ENCODE results near the gene SARNP.

SARNP gene

GRCh38 chr12:55712700-55713415 lies 104.7 kb downstream of the SARNP start:
- TF ChIP-seq REST (IDR thresholded peaks at IDR 0.05; ENCODE audit: low read depth) (no peak), EGR1 (IDR thresholded peaks at IDR 0.05) (no peak), TEAD4 (IDR thresholded peaks at IDR 0.05) (no peak), EP300 (IDR thresholded peaks at IDR 0.05; ENCODE audit: borderline replicate concordance) (no peak), TCF12 (IDR thresholded peaks at IDR 0.05; ENCODE audit: low read depth) (no peak), TAF1 (IDR thresholded peaks at IDR 0.05; ENCODE audit: low read depth) (no peak), RAD21 (IDR thresholded peaks at IDR 0.05; ENCODE audit: low read depth) (no peak), CREB1 (IDR thresholded peaks at IDR 0.05; ENCODE audit: low read depth) (no peak), ZBTB7A (IDR thresholded peaks at IDR 0.05; ENCODE audit: low read depth) (no peak), NFIC (IDR thresholded peaks at IDR 0.05) (no peak), FOXM1 (IDR thresholded peaks at IDR 0.05; ENCODE audit: borderline replicate concordance, low read depth) (no peak), CEBPB (IDR thresholded peaks at IDR 0.05) (no peak), YY1 (IDR thresholded peaks at IDR 0.05; ENCODE audit: low read depth) (no peak)
- TF ChIP-seq, protein P1, sequence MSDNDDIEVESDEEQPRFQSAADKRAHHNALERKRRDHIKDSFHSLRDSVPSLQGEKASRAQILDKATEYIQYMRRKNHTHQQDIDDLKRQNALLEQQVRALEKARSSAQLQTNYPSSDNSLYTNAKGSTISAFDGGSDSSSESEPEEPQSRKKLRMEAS (IDR thresholded peaks at IDR 0.05): no peak
- TF ChIP-seq, protein P2, sequence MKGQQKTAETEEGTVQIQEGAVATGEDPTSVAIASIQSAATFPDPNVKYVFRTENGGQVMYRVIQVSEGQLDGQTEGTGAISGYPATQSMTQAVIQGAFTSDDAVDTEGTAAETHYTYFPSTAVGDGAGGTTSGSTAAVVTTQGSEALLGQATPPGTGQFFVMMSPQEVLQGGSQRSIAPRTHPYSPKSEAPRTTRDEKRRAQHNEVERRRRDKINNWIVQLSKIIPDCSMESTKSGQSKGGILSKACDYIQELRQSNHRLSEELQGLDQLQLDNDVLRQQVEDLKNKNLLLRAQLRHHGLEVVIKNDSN (IDR thresholded peaks at IDR 0.05): no peak

- TF ChIP-seq EP300 (IDR thresholded peaks at IDR 0.05; ENCODE audit: borderline replicate concordance) (no peak), TEAD4 (IDR thresholded peaks at IDR 0.05) (no peak), NFIC (IDR thresholded peaks at IDR 0.05) (no peak), FOXM1 (IDR thresholded peaks at IDR 0.05; ENCODE audit: borderline replicate concordance, low read depth) (no peak), CREB1 (IDR thresholded peaks at IDR 0.05; ENCODE audit: low read depth) (no peak), ZBTB7A (IDR thresholded peaks at IDR 0.05; ENCODE audit: low read depth) (no peak), TCF12 (IDR thresholded peaks at IDR 0.05; ENCODE audit: low read depth) (no peak), REST (IDR thresholded peaks at IDR 0.05; ENCODE audit: low read depth) (no peak), RAD21 (IDR thresholded peaks at IDR 0.05; ENCODE audit: low read depth) (no peak), CEBPB (IDR thresholded peaks at IDR 0.05) (no peak), EGR1 (IDR thresholded peaks at IDR 0.05) (no peak), YY1 (IDR thresholded peaks at IDR 0.05; ENCODE audit: low read depth) (no peak), TAF1 (IDR thresholded peaks at IDR 0.05; ENCODE audit: low read depth) (no peak)
- TF ChIP-seq, protein P2 (IDR thresholded peaks at IDR 0.05): no peak
- TF ChIP-seq, protein P1 (IDR thresholded peaks at IDR 0.05): no peak
These were observed 105.6 kb downstream of the SARNP start for GRCh38 chr12:55711786-55712553.

- TF ChIP-seq, protein P1 (IDR thresholded peaks at IDR 0.05): no peak
- TF ChIP-seq ZBTB7A (IDR thresholded peaks at IDR 0.05; ENCODE audit: low read depth) (no peak), NFIC (IDR thresholded peaks at IDR 0.05) (no peak), TAF1 (IDR thresholded peaks at IDR 0.05; ENCODE audit: low read depth) (no peak), TCF12 (IDR thresholded peaks at IDR 0.05; ENCODE audit: low read depth) (no peak), EP300 (IDR thresholded peaks at IDR 0.05; ENCODE audit: borderline replicate concordance) (no peak), FOXM1 (IDR thresholded peaks at IDR 0.05; ENCODE audit: borderline replicate concordance, low read depth) (no peak), CEBPB (IDR thresholded peaks at IDR 0.05) (no peak), CREB1 (IDR thresholded peaks at IDR 0.05; ENCODE audit: low read depth) (no peak), EGR1 (IDR thresholded peaks at IDR 0.05) (no peak), REST (IDR thresholded peaks at IDR 0.05; ENCODE audit: low read depth) (no peak), TEAD4 (IDR thresholded peaks at IDR 0.05) (no peak), YY1 (IDR thresholded peaks at IDR 0.05; ENCODE audit: low read depth) (no peak), RAD21 (IDR thresholded peaks at IDR 0.05; ENCODE audit: low read depth) (no peak)
- TF ChIP-seq, protein P2 (IDR thresholded peaks at IDR 0.05): no peak
These were observed 108.8 kb downstream of the SARNP start for GRCh38 chr12:55708695-55709233.

Measured in Ishikawa (cell line).